ENCODE results near the gene VWA2. TPM values are rescaled to one million over a fixed set of nuclear protein-coding genes. Genes with fewer than 3 reads are reported as not detected.

VWA2 gene
- polyA plus RNA-seq, 2 of the 4 experiments (the other 2 are of a cell fraction): not detected

DNA sequence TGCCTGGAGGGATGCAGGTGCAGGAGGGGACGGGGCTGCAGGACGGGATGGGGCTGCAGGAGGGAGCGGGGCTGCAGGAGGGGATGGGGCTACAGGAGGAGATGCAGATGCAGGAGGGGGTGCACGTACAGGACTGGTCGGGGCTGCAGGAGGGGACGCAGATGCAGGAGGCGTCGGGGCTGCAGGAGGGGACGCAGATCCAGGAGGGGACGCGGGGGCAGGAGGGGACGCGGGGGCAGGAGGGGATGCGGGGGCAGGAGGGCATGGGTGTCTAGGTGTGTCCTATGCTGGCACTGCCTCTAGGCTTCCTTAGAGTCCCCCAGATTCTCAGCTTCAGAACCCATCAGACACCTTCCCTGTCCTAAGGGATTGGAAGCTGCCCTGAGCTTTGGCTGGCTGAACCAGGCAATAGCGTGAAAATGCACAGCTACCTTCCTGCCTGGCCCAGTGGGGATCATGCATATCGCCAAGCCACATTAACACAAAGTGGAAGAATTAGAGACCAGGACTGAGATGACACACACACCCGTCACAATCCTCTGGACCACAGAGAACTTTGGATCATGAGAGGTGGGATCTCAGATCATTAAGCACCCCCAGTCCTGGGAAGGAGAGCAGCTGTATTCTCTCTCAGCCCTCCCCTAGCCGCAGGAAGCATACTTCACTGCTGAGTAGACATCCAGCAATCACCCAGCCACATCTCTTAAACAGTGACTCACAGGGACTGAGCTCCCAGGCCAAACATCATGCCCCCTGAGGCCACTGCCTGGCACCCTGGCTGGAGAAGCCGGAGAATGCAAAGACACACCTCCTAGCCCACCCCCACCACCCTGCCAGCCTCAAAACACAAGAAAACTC lies 67.3 kb downstream of the VWA2 start:
- peak overlapping the region; percentile 84 for H3K4me2 ChIP-seq
- 5% methylated on average over 5 of the region's 19 CpGs for WGBS (ENCODE audit: missing lambda C conversion rate)
- H3K27ac ChIP-seq: peak overlapping the region; percentile 77 to 84
- ChIA-PET POLR2A (interaction anchor here (0.5 to 1.4 kb wide), 3 partner anchors 14 to 164 kb away, joined by 3 to 10 read pairs (median 6); partner anchors contain the start of gene AFAP1L2), CTCF (interaction anchor here (0.7 to 3.3 kb wide), 13 partner anchors 17 to 480 kb away, joined by 3 to 18 read pairs (median 4); no protein-coding TSS in a partner anchor)
- H3K4me1 ChIP-seq: peaks cover 28% of the 10 kb centered on the region
- ATAC-seq (peak; percentile 87 to 89), FAIRE-seq (peak; percentile 63), DNase-seq (ENCODE audit: low read depth in 1 of 2, low spot score in 1 of 2) (peak; percentile 78 to 88)
- no peaks in the 10 kb centered on the region for H3K9me3 ChIP-seq
- H3K4me3 ChIP-seq: no peak overlapping the region
- TF ChIP-seq PHF8 (IDR thresholded peaks at IDR 0.05; ENCODE audit: borderline replicate concordance, low read depth) (no peak), CHD4 (IDR thresholded peaks at IDR 0.05; ENCODE audit: borderline replicate concordance) (no peak), REST (IDR thresholded peaks at IDR 0.05) (no peak), ZC3H11A (IDR thresholded peaks at IDR 0.05) (no peak), FOXS1 (CRISPR knock-in tag; IDR thresholded peaks at IDR 0.05) (no peak), SMC3 (IDR thresholded peaks at IDR 0.05) (0 out of 3 replicates have a peak, but pooled peaks have one; percentile 29), FOSB (CRISPR knock-in tag; IDR thresholded peaks at IDR 0.05) (no peak), USF2 (IDR thresholded peaks at IDR 0.05) (no peak), KDM1A (IDR thresholded peaks at IDR 0.05; ENCODE audit: low read depth) (no peak), HDAC2 (IDR thresholded peaks at IDR 0.05) (no peak), BHLHE40 (IDR thresholded peaks at IDR 0.05; ENCODE audit: low read depth, low read length) (no peak), ZFP36 (IDR thresholded peaks at IDR 0.05; ENCODE audit: borderline replicate concordance, partially characterized antibody) (no peak), KDM5A (IDR thresholded peaks at IDR 0.05) (no peak), MAZ (IDR thresholded peaks at IDR 0.05; ENCODE audit: borderline replicate concordance, low read depth, low read length) (no peak), TP53 (CRISPR knock-in tag; IDR thresholded peaks at IDR 0.05) (no peak), JUNB (IDR thresholded peaks at IDR 0.05) (peak; percentile 67), HOXB5 (CRISPR knock-in tag; IDR thresholded peaks at IDR 0.05) (no peak), SREBF2 (IDR thresholded peaks at IDR 0.05) (no peak), CBX2 (IDR thresholded peaks at IDR 0.05; ENCODE audit: borderline replicate concordance, low read depth) (no peak), FOSL2 (IDR thresholded peaks at IDR 0.05) (peak; percentile 74), FOSL2 (CRISPR knock-in tag; IDR thresholded peaks at IDR 0.05) (peak; percentile 86), CBX8 (IDR thresholded peaks at IDR 0.05) (no peak), POLR2A (IDR thresholded peaks at IDR 0.05; ENCODE audit: low read length) (no peak), NFE2L2 (conservative IDR thresholded peaks at IDR 0.05; ENCODE audit: low read length) (no peak), MAFK (IDR thresholded peaks at IDR 0.05; ENCODE audit: partially characterized antibody) (peak; percentile 26), EP300 (IDR thresholded peaks at IDR 0.05) (no peak; a peak in 1 of 5 replicates), PBX3 (IDR thresholded peaks at IDR 0.05) (no peak), CEBPB (IDR thresholded peaks at IDR 0.05) (peak in 1 of 2 experiments; percentile 37; a peak in 1 of 4 replicates), RARB (CRISPR knock-in tag; IDR thresholded peaks at IDR 0.05) (no peak), NR3C1 (IDR thresholded peaks at IDR 0.05) (no peak), POLR2AphosphoS2 (conservative IDR thresholded peaks at IDR 0.05; ENCODE audit: low read length) (no peak), RCOR1 (IDR thresholded peaks at IDR 0.05; ENCODE audit: low read depth, low read length) (no peak)
- TF ChIP-seq, protein P1, sequence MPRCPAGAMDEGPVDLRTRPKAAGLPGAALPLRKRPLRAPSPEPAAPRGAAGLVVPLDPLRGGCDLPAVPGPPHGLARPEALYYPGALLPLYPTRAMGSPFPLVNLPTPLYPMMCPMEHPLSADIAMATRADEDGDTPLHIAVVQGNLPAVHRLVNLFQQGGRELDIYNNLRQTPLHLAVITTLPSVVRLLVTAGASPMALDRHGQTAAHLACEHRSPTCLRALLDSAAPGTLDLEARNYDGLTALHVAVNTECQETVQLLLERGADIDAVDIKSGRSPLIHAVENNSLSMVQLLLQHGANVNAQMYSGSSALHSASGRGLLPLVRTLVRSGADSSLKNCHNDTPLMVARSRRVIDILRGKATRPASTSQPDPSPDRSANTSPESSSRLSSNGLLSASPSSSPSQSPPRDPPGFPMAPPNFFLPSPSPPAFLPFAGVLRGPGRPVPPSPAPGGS (IDR thresholded peaks at IDR 0.05): no peak
- TF ChIP-seq, protein P2, sequence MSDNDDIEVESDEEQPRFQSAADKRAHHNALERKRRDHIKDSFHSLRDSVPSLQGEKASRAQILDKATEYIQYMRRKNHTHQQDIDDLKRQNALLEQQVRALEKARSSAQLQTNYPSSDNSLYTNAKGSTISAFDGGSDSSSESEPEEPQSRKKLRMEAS (IDR thresholded peaks at IDR 0.05): peak; percentile 62; the same call in 1 of the 2 replicates
- TF ChIP-seq, protein P3, sequence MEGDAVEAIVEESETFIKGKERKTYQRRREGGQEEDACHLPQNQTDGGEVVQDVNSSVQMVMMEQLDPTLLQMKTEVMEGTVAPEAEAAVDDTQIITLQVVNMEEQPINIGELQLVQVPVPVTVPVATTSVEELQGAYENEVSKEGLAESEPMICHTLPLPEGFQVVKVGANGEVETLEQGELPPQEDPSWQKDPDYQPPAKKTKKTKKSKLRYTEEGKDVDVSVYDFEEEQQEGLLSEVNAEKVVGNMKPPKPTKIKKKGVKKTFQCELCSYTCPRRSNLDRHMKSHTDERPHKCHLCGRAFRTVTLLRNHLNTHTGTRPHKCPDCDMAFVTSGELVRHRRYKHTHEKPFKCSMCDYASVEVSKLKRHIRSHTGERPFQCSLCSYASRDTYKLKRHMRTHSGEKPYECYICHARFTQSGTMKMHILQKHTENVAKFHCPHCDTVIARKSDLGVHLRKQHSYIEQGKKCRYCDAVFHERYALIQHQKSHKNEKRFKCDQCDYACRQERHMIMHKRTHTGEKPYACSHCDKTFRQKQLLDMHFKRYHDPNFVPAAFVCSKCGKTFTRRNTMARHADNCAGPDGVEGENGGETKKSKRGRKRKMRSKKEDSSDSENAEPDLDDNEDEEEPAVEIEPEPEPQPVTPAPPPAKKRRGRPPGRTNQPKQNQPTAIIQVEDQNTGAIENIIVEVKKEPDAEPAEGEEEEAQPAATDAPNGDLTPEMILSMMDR (IDR thresholded peaks at IDR 0.05): no peak

Data from A549 (cell line).